ENCODE data around the gene ICE1. TPM values are rescaled to one million over a fixed set of nuclear protein-coding genes. Genes with fewer than 3 reads are reported as not detected.

The ICE1 gene, protein sequence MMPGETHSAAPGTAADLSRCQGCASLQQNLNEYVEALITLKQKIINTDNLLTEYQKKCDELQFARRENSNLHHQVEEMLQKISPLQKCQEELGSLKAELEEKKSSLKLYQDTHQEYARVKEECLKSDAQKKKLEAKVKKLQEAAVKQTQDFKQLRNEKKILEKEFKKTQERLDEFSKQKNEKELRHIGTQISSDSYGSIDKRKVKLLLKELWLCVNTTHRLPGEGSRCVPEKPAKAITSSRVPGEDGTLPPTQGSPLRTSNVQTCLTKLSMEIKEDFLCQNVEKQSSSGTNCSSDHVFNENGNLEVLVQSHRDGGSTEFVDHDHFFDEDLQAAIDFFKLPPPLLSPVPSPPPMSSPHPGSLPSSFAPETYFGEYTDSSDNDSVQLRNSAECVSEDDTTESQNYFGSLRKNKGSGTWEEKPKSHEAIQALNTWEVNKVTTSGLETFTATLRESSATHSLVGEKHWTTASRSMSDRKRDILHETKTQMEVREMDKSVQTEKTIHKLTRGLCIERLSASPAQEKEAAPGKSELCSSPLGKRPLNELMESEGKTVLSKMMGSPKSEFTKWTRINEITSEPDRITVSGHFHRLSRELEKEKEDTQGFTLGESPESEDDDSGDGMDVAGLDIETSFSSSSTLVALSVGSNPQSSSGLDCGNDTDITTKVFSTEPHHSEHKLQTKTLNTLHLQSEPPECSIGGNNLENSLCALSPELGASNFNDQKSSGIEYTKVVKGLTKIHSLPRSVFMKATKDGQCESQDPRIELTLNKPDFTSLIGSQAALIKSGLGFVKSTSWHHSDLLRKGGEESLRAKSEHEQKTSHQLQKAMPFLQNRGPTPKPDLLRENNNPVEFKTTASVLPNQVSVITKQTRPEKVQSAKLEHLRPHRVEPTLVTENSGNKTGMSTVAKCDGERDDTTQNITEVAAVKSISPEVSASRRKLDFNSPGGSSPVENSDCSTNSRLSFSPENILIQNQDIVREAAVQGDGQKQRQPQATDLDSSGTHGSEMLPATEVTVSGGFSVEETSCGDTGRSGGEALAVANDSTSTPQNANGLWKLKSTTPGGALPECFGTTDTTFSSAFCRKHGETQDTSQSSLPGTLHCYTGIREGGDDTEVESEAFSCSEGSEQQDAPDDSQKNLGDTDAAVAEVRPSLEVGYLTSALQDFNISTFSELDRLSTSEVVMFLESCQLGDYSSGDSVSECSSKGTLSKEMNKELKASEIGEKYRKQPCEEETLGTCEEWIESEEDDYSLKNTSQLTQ (N-terminal part only)
- 31.2 and 35.4 TPM in 2 replicates for total RNA-seq

DNA sequence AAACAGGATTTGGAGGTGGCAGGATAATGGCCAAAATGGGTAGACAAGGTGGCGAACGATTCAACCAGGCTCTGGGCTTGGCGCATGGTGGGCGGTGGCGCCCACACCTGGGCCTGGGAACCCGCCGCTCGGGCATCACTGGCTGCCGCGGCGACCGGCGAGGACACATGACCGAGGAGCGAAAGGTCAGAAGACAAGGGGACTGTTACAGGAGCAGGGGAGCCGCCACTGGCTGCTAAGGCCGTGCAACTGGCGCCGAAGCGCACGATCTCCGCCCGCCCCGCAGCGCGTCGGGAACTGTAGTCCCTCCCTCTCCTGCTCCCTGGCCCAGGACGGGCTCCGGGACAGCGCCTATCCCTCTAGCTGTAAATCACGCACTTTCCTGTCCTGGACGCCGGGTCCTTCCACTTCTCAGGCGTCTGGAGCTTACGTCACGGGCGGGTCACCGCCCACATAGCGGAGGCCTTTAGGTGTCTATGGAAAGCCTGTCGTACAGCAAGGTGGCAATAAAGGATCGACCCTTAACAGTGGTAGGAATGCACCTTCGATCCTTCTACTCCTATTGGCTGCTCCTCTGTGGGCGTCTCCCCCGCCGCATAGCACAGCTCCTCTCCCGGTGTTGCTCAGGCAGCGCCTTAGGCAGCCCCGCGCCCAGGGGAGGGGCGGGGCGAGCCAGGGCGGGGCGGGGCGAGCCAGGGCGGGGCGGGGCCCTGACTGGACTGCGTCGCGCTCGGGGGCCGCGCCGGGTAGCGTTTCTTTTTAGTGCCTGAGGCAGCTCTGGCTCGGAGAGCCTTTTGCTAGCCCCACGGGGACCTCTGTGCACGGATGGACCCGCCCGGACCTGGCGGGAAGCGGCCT lies at the start of gene ICE1:
TSS of gene ICE1 (plus strand) at position 717 of the 858 bp plus-strand sequence. CDS start 239 bp downstream, outside the sequence.
- peak; percentile 99 for DNase-seq (ENCODE audit: low read depth)
- no peak for TF ChIP-seq CTCF (IDR thresholded peaks at IDR 0.05; ENCODE audit: insufficient read depth, low read depth, low read length)
- H3K4me3 ChIP-seq (ENCODE audit: low read depth, low read length), result peak within 1 kb of the TSS; percentile 88

GRCh38 chr5:5372930-5373329 lies 49.5 kb upstream of the ICE1 start:
- no peak for DNase-seq (ENCODE audit: low read depth)
- no peak for TF ChIP-seq CTCF (IDR thresholded peaks at IDR 0.05; ENCODE audit: insufficient read depth, low read depth, low read length)
- no peak overlapping the region for H3K4me3 ChIP-seq (ENCODE audit: low read depth, low read length)

GRCh38 chr5:5373351-5373989 lies 49.0 kb upstream of the ICE1 start:
- no peak overlapping the region for H3K4me3 ChIP-seq (ENCODE audit: low read depth, low read length)
- peak; percentile 46 for DNase-seq (ENCODE audit: low read depth)
- no peak for TF ChIP-seq CTCF (IDR thresholded peaks at IDR 0.05; ENCODE audit: insufficient read depth, low read depth, low read length)

- TF ChIP-seq CTCF (IDR thresholded peaks at IDR 0.05; ENCODE audit: insufficient read depth, low read depth, low read length), result no peak
- no peak overlapping the region for H3K4me3 ChIP-seq (ENCODE audit: low read depth, low read length)
- peak; percentile 40 for DNase-seq (ENCODE audit: low read depth)
Observed at GRCh38 chr5:5374009-5374715, 48.3 kb upstream of the ICE1 start.

GRCh38 chr5:5377780-5378179 lies 44.7 kb upstream of the ICE1 start:
- no peak for DNase-seq (ENCODE audit: low read depth)
- H3K4me3 ChIP-seq (ENCODE audit: low read depth, low read length), result no peak overlapping the region
- TF ChIP-seq CTCF (IDR thresholded peaks at IDR 0.05; ENCODE audit: insufficient read depth, low read depth, low read length), result no peak

Data from fibroblast of villous mesenchyme (primary cell).